Neural progenitor cell (in vitro differentiated cells): ENCODE results near the gene PSAPL1.

Source experiments
- CTCF ChIP-seq: fragments of 200-600 bp; sonication (generic); IDR thresholded peaks from 2 replicates; pipeline ENCODE4 v1.5.1; 2017; ENCODE audit warnings: antibody characterized with exemption, mild to moderate bottlenecking
- EZH2 ChIP-seq: fragments of 200-600 bp; sonication (generic); IDR thresholded peaks from 2 replicates; pipeline ENCODE4 v1.6.1; 2017; ENCODE audit warnings: antibody characterized with exemption, mild to moderate bottlenecking, moderate library complexity
- EZH2phosphoT487 ChIP-seq: fragments of 200-600 bp; sonication (generic); IDR thresholded peaks from 2 replicates; pipeline ENCODE4 v1.6.1; 2017; ENCODE audit warnings: antibody characterized with exemption

- TF ChIP-seq EZH2phosphoT487 (no peak), CTCF (no peak), EZH2 (no peak)
Observed at GRCh38 chr4:7457201-7458065, 22.7 kb upstream of the PSAPL1 start.
